ENCODE results near the gene INTS15. TPM values are rescaled to one million over a fixed set of nuclear protein-coding genes. Genes with fewer than 3 reads are reported as not detected.
"Not testable (repeated sequence)": the region's sequence is repeated elsewhere in the genome, so short reads cannot be mapped to it uniquely, and the experiment has no call there.

INTS15 gene
- total and polyA plus RNA-seq, 2 experiments from 2014 or later, result 7.0 to 27.0 TPM

DNA sequence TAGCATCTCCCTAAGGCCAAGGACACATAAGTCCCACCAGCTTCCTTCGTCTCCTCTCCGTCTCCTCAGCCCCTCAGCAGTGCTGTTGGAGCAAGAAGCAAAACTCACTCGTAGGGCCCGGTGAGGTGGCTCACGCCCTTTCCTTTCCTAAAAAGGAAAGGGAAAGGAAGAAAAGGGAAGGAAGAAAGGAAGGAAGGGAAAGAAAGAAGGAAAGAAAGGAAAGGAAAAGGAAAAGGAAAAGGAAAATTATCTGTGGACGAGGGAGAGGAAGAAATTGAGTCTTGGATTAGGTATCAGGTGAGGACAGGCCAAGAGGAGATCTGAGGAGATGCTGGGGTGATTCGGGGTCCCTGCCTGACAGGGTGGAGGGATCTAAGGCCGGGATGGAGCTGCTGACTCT lies 44.2 kb downstream of the INTS15 start:
- Mint-ChIP-seq H3K4me1 (peaks cover 10% of the 10 kb centered on the region; the same call in 2 of the 3 replicates), H3K9me3 (no peaks in the 10 kb centered on the region), H3K27me3 (ENCODE audit: insufficient read depth, low read depth, poor library complexity) (peaks cover 13% of the 10 kb centered on the region), H3K27ac (no peak overlapping the region), H3K4me3 (no peak overlapping the region), H3K36me3 (ENCODE audit: low read depth) (peaks cover 2% of the 10 kb centered on the region; the same call in 1 of the 3 replicates)
- Histone ChIP-seq H3K79me2 (replicated peaks; ENCODE audit: insufficient read depth) (no peaks in the 10 kb centered on the region), H2AFZ (no peak overlapping the region), H3K4me3 (no peak overlapping the region), H3K27ac (ENCODE audit: low read depth) (no peak overlapping the region), H3K9me2 (ENCODE audit: insufficient read depth) (no peaks in the 10 kb centered on the region), H3K36me3 (ENCODE audit: insufficient read depth) (no peaks in the 10 kb centered on the region), H4K20me1 (replicated peaks; ENCODE audit: insufficient read depth) (no peaks in the 10 kb centered on the region; the same call in 1 of the 2 replicates), H3F3A (replicated peaks; ENCODE audit: low read depth) (no peaks in the 10 kb centered on the region), H3K27me3 (ENCODE audit: insufficient read depth) (no peaks in the 10 kb centered on the region), H3K4me2 (no peak overlapping the region), H3K4me1 (ENCODE audit: insufficient read depth) (no peaks in the 10 kb centered on the region; the same call in 1 of the 2 replicates)
- TF ChIP-seq, protein P1, sequence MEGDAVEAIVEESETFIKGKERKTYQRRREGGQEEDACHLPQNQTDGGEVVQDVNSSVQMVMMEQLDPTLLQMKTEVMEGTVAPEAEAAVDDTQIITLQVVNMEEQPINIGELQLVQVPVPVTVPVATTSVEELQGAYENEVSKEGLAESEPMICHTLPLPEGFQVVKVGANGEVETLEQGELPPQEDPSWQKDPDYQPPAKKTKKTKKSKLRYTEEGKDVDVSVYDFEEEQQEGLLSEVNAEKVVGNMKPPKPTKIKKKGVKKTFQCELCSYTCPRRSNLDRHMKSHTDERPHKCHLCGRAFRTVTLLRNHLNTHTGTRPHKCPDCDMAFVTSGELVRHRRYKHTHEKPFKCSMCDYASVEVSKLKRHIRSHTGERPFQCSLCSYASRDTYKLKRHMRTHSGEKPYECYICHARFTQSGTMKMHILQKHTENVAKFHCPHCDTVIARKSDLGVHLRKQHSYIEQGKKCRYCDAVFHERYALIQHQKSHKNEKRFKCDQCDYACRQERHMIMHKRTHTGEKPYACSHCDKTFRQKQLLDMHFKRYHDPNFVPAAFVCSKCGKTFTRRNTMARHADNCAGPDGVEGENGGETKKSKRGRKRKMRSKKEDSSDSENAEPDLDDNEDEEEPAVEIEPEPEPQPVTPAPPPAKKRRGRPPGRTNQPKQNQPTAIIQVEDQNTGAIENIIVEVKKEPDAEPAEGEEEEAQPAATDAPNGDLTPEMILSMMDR (conservative IDR thresholded peaks at IDR 0.05; ENCODE audit: low read depth in 2 of 2), result no peak
- TF ChIP-seq JUNB (IDR thresholded peaks at IDR 0.05; ENCODE audit: unreplicated experiment), result no peak
- no peak for TF ChIP-seq EZH2phosphoT487 (IDR thresholded peaks at IDR 0.05; ENCODE audit: unreplicated experiment)
- TF ChIP-seq, protein P2, sequence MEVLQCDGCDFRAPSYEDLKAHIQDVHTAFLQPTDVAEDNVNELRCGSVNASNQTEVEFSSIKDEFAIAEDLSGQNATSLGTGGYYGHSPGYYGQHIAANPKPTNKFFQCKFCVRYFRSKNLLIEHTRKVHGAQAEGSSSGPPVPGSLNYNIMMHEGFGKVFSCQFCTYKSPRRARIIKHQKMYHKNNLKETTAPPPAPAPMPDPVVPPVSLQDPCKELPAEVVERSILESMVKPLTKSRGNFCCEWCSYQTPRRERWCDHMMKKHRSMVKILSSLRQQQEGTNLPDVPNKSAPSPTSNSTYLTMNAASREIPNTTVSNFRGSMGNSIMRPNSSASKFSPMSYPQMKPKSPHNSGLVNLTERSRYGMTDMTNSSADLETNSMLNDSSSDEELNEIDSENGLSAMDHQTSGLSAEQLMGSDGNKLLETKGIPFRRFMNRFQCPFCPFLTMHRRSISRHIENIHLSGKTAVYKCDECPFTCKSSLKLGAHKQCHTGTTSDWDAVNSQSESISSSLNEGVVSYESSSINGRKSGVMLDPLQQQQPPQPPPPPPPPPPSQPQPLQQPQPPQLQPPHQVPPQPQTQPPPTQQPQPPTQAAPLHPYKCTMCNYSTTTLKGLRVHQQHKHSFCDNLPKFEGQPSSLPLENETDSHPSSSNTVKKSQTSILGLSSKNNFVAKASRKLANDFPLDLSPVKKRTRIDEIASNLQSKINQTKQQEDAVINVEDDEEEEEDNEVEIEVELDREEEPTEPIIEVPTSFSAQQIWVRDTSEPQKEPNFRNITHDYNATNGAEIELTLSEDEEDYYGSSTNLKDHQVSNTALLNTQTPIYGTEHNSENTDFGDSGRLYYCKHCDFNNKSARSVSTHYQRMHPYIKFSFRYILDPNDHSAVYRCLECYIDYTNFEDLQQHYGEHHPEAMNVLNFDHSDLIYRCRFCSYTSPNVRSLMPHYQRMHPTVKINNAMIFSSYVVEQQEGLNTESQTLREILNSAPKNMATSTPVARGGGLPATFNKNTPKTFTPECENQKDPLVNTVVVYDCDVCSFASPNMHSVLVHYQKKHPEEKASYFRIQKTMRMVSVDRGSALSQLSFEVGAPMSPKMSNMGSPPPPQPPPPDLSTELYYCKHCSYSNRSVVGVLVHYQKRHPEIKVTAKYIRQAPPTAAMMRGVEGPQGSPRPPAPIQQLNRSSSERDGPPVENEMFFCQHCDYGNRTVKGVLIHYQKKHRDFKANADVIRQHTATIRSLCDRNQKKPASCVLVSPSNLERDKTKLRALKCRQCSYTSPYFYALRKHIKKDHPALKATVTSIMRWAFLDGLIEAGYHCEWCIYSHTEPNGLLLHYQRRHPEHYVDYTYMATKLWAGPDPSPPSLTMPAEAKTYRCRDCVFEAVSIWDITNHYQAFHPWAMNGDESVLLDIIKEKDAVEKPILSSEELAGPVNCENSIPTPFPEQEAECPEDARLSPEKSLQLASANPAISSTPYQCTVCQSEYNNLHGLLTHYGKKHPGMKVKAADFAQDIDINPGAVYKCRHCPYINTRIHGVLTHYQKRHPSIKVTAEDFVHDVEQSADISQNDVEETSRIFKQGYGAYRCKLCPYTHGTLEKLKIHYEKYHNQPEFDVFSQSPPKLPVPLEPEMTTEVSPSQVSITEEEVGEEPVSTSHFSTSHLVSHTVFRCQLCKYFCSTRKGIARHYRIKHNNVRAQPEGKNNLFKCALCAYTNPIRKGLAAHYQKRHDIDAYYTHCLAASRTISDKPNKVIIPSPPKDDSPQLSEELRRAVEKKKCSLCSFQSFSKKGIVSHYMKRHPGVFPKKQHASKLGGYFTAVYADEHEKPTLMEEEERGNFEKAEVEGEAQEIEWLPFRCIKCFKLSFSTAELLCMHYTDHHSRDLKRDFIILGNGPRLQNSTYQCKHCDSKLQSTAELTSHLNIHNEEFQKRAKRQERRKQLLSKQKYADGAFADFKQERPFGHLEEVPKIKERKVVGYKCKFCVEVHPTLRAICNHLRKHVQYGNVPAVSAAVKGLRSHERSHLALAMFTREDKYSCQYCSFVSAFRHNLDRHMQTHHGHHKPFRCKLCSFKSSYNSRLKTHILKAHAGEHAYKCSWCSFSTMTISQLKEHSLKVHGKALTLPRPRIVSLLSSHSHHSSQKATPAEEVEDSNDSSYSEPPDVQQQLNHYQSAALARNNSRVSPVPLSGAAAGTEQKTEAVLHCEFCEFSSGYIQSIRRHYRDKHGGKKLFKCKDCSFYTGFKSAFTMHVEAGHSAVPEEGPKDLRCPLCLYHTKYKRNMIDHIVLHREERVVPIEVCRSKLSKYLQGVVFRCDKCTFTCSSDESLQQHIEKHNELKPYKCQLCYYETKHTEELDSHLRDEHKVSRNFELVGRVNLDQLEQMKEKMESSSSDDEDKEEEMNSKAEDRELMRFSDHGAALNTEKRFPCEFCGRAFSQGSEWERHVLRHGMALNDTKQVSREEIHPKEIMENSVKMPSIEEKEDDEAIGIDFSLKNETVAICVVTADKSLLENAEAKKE (CRISPR knock-in tag; IDR thresholded peaks at IDR 0.05), result no peak
- TF ChIP-seq STAT1 (IDR thresholded peaks at IDR 0.05; ENCODE audit: unreplicated experiment), result no peak
- TF ChIP-seq, protein P3, sequence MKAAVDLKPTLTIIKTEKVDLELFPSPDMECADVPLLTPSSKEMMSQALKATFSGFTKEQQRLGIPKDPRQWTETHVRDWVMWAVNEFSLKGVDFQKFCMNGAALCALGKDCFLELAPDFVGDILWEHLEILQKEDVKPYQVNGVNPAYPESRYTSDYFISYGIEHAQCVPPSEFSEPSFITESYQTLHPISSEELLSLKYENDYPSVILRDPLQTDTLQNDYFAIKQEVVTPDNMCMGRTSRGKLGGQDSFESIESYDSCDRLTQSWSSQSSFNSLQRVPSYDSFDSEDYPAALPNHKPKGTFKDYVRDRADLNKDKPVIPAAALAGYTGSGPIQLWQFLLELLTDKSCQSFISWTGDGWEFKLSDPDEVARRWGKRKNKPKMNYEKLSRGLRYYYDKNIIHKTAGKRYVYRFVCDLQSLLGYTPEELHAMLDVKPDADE (IDR thresholded peaks at IDR 0.05), result no peak
- TF ChIP-seq, protein P4, sequence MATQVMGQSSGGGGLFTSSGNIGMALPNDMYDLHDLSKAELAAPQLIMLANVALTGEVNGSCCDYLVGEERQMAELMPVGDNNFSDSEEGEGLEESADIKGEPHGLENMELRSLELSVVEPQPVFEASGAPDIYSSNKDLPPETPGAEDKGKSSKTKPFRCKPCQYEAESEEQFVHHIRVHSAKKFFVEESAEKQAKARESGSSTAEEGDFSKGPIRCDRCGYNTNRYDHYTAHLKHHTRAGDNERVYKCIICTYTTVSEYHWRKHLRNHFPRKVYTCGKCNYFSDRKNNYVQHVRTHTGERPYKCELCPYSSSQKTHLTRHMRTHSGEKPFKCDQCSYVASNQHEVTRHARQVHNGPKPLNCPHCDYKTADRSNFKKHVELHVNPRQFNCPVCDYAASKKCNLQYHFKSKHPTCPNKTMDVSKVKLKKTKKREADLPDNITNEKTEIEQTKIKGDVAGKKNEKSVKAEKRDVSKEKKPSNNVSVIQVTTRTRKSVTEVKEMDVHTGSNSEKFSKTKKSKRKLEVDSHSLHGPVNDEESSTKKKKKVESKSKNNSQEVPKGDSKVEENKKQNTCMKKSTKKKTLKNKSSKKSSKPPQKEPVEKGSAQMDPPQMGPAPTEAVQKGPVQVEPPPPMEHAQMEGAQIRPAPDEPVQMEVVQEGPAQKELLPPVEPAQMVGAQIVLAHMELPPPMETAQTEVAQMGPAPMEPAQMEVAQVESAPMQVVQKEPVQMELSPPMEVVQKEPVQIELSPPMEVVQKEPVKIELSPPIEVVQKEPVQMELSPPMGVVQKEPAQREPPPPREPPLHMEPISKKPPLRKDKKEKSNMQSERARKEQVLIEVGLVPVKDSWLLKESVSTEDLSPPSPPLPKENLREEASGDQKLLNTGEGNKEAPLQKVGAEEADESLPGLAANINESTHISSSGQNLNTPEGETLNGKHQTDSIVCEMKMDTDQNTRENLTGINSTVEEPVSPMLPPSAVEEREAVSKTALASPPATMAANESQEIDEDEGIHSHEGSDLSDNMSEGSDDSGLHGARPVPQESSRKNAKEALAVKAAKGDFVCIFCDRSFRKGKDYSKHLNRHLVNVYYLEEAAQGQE (IDR thresholded peaks at IDR 0.05; ENCODE audit: unreplicated experiment), result no peak
- DNase-seq (ENCODE audit: low spot score), result no peak
- no peak for ATAC-seq

DNA sequence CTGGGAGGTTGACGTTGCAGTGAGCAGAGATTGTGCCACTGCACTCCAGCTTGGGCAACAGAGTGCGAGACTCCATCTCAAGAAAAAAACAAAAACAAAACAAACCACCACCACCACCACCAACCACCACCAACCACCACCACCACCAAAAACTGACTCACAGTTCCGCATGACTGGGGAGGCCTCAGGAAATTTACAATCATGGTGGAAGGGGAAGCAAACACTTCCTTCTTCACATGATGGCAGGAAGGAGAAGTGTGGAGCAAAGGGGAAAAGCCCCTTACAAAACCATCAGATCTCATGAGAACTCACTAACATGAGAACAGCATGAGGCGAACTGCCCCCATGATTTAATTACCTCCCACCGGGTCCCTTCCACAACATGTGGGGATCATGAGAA lies 45.1 kb downstream of the INTS15 start:
- peaks cover 14% of the 10 kb centered on the region for H3K4me1 Mint-ChIP-seq
- not testable (repeated sequence) for H4K20me1 ChIP-seq (replicated peaks; ENCODE audit: insufficient read depth); H3K27me3 ChIP-seq (ENCODE audit: insufficient read depth); H3K36me3 Mint-ChIP-seq (ENCODE audit: low read depth); H2AFZ ChIP-seq; H3K4me1 ChIP-seq (ENCODE audit: insufficient read depth); H3K36me3 ChIP-seq (ENCODE audit: insufficient read depth); H3K27ac ChIP-seq (ENCODE audit: low read depth); H3K4me3 ChIP-seq; H3K4me3 Mint-ChIP-seq; H3F3A ChIP-seq (replicated peaks; ENCODE audit: low read depth); H3K9me2 ChIP-seq (ENCODE audit: insufficient read depth); H3K79me2 ChIP-seq (replicated peaks; ENCODE audit: insufficient read depth); H3K4me2 ChIP-seq; H3K27ac Mint-ChIP-seq; DNase-seq (ENCODE audit: low spot score); ATAC-seq; H3K9me3 Mint-ChIP-seq
- H3K27me3 Mint-ChIP-seq (ENCODE audit: insufficient read depth, low read depth, poor library complexity), result peaks cover 16% of the 10 kb centered on the region

Measured in GM23338 (cell line).